GM12872 (cell line): ENCODE measurements around the gene GHR.

ENCODE experiments used
- TF ChIP-seq, protein P1 (sequence below): IDR thresholded peaks from 3 replicates; pipeline ENCODE4 v1.5.1; 2011; ENCODE audit warnings: low read depth, mild to moderate bottlenecking, low read length, moderate library complexity; ENCODE audit not compliant: insufficient read depth

The GHR gene

DNA sequence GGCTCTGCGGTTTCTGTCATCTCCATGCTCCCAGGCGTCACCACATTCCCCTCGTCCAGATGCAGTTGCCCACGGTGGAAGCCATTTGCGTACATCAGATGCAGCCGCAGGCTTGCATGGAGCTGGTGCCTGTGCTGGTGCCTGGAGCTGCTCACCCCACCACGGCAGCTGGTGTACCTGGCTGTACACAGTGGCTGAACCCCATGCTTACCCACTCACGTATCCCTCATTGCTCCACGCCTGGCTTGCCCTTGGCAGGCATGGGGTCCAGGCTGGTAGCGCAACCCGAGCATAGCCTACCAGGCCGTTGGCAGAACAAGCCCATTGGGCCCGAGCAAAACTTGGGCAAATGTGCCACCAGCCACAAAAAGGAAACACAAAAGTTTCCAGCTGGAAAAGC lies 159.5 kb downstream of the GHR start:
- TF ChIP-seq, protein P1, sequence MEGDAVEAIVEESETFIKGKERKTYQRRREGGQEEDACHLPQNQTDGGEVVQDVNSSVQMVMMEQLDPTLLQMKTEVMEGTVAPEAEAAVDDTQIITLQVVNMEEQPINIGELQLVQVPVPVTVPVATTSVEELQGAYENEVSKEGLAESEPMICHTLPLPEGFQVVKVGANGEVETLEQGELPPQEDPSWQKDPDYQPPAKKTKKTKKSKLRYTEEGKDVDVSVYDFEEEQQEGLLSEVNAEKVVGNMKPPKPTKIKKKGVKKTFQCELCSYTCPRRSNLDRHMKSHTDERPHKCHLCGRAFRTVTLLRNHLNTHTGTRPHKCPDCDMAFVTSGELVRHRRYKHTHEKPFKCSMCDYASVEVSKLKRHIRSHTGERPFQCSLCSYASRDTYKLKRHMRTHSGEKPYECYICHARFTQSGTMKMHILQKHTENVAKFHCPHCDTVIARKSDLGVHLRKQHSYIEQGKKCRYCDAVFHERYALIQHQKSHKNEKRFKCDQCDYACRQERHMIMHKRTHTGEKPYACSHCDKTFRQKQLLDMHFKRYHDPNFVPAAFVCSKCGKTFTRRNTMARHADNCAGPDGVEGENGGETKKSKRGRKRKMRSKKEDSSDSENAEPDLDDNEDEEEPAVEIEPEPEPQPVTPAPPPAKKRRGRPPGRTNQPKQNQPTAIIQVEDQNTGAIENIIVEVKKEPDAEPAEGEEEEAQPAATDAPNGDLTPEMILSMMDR = no peak

DNA sequence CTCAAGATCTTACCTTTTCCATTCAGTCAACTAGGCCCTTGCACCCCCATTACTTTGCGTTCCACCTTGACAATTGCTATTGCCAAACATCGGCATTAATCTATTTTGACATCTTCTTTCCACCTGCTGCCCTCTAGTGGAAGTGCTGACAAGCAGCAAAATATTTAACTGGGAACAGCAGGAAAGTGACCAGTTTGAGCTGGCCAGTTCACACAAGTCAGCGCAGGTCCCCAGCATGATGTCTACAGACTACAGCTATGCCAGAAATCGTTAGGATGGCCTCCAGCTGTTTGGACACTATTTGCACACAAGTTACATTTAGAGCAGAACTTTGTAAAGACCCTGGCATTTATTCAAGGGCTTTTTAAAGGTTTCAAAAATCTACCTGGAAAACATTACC lies 160.1 kb downstream of the GHR start:
- TF ChIP-seq, protein P1 = peak; percentile 81

DNA sequence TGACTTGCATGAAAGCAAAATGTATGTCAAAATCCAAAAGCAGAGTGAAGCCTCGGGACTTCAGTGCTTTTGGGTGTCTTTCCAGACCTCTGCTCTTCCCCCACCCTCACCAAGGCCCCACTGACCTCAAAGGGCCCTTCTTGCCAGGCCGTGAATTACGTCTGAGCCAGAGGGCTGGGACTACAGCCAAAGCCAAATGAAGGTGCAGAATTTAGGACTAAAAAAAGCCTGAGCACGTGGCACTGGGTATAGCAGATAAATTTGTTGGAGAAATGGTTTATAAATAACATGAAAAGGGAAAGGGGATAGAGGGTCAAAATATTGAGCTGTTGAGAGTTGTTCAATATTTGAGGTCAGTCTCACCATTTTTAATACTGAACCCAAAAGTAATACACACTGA lies 163.4 kb downstream of the GHR start:
- TF ChIP-seq, protein P1 = no peak

DNA sequence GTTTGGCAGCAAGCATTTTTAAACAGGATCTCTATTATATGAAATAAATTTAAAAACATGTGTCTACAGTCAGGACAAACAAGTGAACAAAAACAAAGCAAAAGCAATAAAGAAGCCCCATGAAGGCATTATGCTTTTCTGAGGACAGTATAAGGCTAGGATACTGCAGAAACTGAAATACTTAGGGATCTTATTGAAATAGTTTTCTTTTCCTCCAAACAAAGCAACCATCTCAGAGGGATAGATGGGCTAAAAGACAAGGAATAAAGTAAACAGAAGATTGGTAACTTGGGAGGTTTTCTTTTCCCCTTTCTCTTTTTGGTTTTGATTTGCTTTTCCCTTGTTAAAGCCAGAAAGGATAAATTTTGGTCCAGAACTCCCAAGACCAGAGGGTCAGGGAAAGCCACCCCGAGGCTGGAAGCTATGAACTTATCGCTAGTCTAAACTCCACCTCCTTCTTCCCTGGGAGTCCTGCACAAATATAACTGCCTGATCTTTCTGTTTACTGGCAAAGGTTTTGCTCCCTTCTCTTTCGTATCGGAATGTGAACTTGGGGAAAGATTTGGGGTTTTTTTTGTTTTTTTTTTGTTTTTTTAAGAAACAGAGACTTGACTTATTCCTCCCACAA lies 164.0 kb downstream of the GHR start:
- TF ChIP-seq, protein P1 = no peak

DNA sequence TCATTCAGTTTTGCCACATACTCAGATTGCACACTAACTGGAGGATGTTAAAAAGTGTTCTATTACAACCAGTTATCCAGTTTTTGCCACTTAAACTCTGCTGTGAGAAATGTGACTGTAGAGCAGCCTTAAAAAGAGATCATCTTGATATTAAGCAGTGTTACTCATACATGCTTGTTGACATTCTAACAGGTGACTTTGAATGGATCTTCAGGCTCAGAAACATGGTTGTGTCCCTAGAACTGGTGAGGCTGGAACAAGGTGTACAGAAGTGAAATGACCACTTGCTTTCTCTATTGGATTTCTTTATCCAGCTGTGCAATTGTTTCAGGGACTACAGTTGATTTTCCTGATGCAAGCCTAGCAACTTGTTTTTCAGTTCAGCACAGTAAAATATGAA lies 167.3 kb downstream of the GHR start:
- TF ChIP-seq, protein P1 = no peak

DNA sequence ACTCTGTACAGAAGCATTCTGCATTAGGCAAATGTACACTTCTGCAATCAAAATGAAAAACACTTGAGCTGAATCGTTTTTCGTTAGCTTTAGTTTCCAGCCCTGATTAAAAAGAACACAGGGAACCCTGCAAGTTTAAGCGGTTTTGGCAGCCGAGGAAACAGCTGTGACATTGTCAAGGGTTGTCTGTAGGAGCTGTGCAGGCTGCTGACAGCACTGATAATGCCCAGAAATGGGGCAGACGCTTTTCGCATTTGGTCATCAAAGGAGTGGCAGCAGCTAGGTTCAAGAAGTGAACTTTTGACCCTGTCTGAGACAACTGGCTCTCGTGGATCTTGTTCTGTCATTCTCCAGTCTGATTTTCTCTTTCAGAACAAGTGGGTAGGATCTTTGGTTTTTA lies 167.8 kb downstream of the GHR start:
- TF ChIP-seq, protein P1 = no peak

DNA sequence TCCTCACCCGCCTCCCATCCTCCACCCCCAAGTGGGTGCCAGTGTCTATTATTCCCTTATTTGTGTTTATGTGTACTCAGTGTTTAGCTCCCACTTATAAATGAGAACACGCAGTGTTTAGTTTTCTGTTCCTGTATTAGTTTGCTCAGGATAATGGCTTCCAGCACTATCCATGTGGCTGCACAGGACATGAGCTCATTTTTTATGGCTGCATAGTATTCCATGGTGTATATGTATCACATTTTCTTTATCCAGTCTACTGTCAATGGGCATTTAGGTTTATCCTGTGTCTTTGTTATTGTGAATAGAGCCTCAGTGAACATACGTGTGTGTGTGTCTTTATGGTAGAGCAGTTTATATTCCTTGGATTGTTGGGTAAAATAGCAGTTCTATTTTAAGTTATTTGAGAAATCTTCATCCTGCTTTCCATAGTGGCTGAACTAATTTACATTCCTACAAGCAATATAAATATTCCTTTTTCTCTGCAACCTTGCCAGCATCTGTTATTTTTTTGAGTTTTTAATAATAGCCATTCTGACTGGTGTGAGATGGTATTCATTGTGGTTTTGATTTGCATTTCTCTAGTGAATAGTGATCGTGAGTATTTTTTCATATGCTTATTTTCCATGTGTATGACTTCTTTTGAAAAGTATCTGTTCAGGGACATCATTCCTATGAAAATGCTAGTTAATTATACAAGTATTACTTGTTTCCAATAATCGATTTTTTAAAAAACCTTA lies 169.3 kb downstream of the GHR start:
- TF ChIP-seq, protein P1 = no peak
